ENCODE data around the gene ALKBH1.
"Not testable (repeated sequence)": the region's sequence is repeated elsewhere in the genome, so short reads cannot be mapped to it uniquely, and the experiment has no call there.

The ALKBH1 gene, protein sequence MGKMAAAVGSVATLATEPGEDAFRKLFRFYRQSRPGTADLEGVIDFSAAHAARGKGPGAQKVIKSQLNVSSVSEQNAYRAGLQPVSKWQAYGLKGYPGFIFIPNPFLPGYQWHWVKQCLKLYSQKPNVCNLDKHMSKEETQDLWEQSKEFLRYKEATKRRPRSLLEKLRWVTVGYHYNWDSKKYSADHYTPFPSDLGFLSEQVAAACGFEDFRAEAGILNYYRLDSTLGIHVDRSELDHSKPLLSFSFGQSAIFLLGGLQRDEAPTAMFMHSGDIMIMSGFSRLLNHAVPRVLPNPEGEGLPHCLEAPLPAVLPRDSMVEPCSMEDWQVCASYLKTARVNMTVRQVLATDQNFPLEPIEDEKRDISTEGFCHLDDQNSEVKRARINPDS

DNA sequence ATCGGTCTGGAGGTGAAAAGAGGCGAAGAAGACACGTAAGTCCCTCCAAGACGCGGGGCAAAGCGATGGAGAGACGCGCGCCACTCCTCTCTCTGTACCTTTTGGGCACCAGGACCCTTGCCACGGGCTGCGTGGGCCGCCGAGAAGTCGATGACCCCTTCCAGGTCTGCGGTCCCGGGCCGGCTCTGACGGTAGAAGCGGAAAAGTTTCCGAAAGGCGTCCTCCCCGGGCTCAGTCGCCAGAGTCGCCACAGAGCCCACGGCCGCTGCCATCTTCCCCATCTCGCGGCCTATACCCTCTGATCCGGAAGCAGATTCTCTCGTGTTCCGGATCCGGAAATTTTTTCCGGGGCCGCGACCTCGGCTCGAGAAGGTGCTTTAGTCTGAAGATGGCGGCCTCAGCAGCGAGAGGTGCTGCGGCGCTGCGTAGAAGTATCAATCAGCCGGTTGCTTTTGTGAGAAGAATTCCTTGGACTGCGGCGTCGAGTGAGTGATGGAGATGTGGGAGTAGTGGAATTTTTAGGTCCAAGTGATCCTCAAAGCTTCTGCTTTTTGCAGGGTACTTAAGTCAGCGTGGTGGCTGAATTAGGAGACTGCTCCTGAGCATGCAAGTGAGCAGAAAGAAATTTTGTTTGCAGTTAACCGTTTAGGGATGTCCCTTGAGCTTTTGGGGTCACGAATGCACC is at the start of gene ALKBH1, which contains the start of gene SLIRP:
Gene ALKBH1 (minus strand): TSS at position 300 of the 685 bp plus-strand sequence. CDS start 19 bp downstream, at position 281.
Gene SLIRP (plus strand): TSS at position 380 of the 685 bp plus-strand sequence. CDS start 9 bp downstream, at position 389.
- peak; percentile 96 for DNase-seq

- no peak for DNase-seq
Measured at GRCh38 chr14:77752799-77753516, 45.1 kb upstream of the ALKBH1 start.

DNA sequence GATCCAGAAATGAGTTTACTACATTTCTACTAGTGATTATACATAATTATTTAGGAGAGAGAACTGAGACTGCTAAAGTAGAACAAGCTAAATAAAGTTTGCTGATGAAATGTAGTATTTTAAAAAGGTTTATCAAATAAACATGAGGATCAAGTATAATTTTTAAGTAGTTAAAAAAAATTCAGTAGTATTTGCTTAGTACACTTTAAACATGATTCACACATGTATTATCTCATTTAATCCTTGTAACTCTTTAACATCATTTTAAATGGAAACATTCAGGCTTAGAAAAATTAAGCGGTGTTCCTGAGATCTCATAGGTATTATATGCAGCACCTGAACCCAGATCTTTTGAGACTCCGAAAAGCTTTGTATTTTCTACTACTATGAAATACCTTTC is 44.4 kb upstream of the ALKBH1 start:
- DNase-seq = no peak

GRCh38 chr14:77747425-77747824 is 39.6 kb upstream of the ALKBH1 start:
- DNase-seq = not testable (repeated sequence)

- no peak for DNase-seq
Measured at GRCh38 chr14:77746064-77746702, 38.4 kb upstream of the ALKBH1 start.

- DNase-seq = no peak
Measured at GRCh38 chr14:77741438-77741837, 33.6 kb upstream of the ALKBH1 start.

- DNase-seq = no peak
Measured at GRCh38 chr14:77738559-77739250, 30.9 kb upstream of the ALKBH1 start.

- DNase-seq = no peak
Measured at GRCh38 chr14:77730976-77731497, 23.2 kb upstream of the ALKBH1 start.

- DNase-seq = no peak
Measured at GRCh38 chr14:77722301-77722700, 14.5 kb upstream of the ALKBH1 start.

- no peak for DNase-seq
Measured at GRCh38 chr14:77721437-77721836, 13.6 kb upstream of the ALKBH1 start.

- no peak for DNase-seq
Measured at GRCh38 chr14:77717608-77718305, 9.9 kb upstream of the ALKBH1 start.

- DNase-seq = no peak
Measured at GRCh38 chr14:77714926-77715325, 7.1 kb upstream of the ALKBH1 start.

GRCh38 chr14:77710364-77710763 is 2.5 kb upstream of the ALKBH1 start:
- no peak for DNase-seq

- DNase-seq = no peak
Measured at GRCh38 chr14:77709412-77709811, 1.6 kb upstream of the ALKBH1 start.

- peak; percentile 6 for DNase-seq
Measured at GRCh38 chr14:77708749-77709148, 926 bp upstream of the ALKBH1 start.

DNA sequence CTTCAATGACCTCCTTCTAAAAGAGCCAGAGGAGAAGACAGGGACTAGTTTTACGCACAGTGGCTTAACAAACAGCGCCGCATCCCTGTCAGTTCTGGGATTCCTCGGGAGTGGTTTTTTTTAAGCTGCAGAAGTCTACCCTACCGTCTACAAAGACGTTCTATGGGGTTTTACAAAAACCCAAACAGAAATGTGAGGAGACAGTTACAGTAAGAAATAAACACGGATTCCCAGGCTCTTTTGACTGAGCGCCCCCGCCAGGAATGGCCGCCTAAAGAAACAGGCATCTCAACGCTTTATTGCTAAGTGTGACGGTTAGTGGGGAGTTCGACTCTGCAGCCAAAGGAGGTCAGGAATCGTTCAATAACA is 484 bp downstream of the ALKBH1 start:
- DNase-seq = no peak

DNA sequence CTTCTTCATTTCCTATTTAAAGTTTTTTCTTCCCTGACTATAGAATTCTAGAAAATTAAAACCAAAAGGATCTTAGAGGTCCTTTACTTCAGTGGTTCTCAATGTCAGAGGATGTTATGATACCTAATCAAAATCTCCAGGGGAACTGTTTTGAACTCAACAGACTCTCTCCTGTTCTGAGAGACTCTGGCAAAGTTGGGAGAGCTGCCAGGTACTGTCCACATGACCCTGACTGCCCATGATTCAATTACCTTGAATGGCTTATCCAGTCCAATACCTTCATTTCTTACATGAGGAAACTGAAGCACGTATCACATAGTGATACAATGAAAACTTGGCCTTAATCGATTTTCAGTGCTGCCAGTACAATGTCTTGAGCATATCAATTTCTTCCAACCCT is 16.6 kb downstream of the ALKBH1 start:
- DNase-seq = no peak

GRCh38 chr14:77682158-77682553 is 25.7 kb downstream of the ALKBH1 start:
- DNase-seq = no peak

DNA sequence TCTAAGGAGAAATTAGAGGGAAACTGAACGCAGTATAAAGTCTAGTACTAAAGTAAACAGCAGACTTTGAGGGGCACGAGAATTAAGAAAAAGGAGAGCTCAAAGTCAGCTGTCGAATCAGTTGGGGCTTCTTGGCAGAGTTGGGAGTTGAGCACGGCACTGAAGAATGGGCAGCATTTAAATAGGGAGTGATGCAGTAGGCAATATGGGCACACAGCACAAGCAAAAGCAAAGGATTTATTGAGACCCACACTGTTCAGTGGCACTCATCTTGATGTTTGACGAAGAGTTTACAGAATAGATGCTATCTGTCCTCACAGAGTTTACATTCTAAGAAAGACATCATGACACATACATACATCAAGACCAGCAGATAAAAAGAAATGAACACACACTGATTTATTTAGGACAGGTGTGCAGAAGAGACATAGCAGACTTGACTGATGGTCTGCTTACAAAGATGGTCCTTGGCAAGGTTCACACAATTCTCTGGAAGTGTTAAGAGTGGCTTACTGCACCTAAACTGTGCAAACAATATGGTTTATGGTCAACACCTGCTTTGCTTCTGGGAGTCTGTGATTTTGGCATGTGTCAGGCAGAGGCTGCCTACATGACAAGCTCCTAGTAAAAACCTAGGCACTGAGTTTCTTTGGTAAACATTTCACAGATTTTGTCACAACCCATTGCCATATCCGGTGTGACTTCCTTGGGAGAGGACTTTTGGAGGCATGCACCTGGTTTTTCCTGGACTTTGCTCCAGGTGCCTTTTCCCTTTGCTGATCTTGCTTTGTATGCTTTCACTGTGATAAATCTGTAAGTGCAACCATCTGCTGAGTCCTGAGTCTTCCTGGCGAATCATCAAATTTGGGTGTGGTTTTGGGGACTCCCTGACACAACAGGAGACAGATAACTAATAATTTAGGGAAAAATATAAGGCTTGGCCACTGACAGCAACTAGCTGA is 26.3 kb downstream of the ALKBH1 start:
- no peak for DNase-seq

DNA sequence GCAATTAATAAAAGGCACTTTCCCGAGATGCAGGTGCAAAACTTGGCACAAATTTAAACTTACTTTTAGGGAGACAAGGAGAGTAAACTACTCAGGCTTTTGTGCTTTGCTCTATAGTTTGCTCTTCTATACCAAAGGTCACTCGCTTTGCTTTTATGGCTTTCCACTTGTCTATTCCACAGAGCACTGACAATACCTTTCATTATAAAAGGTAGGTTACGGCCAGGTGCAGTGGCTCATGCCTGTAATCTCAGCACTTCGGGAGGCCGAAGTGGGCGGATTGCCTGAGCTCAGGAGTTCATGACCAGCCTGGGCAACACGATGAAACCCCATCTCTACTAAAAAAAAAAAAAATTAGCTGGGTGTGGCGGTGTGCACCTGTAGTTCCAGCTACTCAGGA is 32.9 kb downstream of the ALKBH1 start:
- no peak for DNase-seq

All from retina (tissue), 1 donor.